Tibial nerve (tissue), 4 donors: ENCODE results near the gene MMP25. TPM values are rescaled to one million over a fixed set of nuclear protein-coding genes. Genes with fewer than 3 reads are reported as not detected.

ENCODE experiments used
- DNase-seq, 2 donors: peaks; one replicate each; pipeline ENCODE4 v3.0.0-alpha.2; 2019; ENCODE audit warnings: low spot score in 2 of 2
- H3K27ac ChIP-seq, 4 donors: fragments of 200-600 bp; sonication (generic) in 3 of 4; one replicate each; pipeline ENCODE4 v1.5.1; 2017 to 2019; ENCODE audit warnings: mild to moderate bottlenecking in 1 of 4
- H3K27me3 ChIP-seq, 2 donors: fragments of 200-600 bp; sonication (generic) in 1 of 2; one replicate each; pipeline versions ENCODE4 v1.5.1 to v1.6.0; 2017 to 2019
- H3K36me3 ChIP-seq, 3 donors: fragments of 200-600 bp; sonication (generic); one replicate each; pipeline ENCODE4 v1.5.1; 2018 to 2019
- H3K4me1 ChIP-seq, 4 donors: fragments of 200-600 bp; sonication (generic) in 3 of 4; one replicate each; pipeline ENCODE4 v1.5.1; 2017 to 2019
- H3K4me3 ChIP-seq, 4 donors: fragments of 200-600 bp; sonication (generic) in 3 of 4; one replicate each; pipeline ENCODE4 v1.5.1; 2017 to 2019; ENCODE audit warnings: mild to moderate bottlenecking in 1 of 4, moderate library complexity in 1 of 4
- H3K9me3 ChIP-seq, 4 donors: fragments of 200-600 bp; sonication (generic) in 3 of 4; one replicate each; pipeline ENCODE4 v1.5.1; 2017 to 2019
- CTCF ChIP-seq, 5 experiments: fragments of 200-600 bp in 3 of 5; fragments of 450-650 bp in 2 of 5; sonication (generic) in 3 of 5; IDR thresholded peaks; one replicate each; pipeline ENCODE4 v1.5.1; 2016 to 2019; ENCODE audit warnings: antibody characterized with exemption in 5 of 5, mild to moderate bottlenecking in 3 of 5, moderate library complexity in 2 of 5
- EP300 ChIP-seq, 2 donors: sonication (generic); formaldehyde crosslinking; IDR thresholded peaks; one replicate each; pipeline ENCODE4 v1.6.1; 2017; ENCODE audit warnings: antibody characterized with exemption in 2 of 2, mild to moderate bottlenecking in 1 of 2
- POLR2A ChIP-seq, 2 donors: fragments of 450-650 bp; IDR thresholded peaks; one replicate each; pipeline ENCODE4 v1.6.1; 2017; ENCODE audit warnings: antibody characterized with exemption in 2 of 2, mild to moderate bottlenecking in 2 of 2, moderate library complexity in 2 of 2
- WGBS, 2 donors: methylation state at CpG; one replicate each; pipeline ENCODE4 v1.1.5; 2018; 5-methylcytosine and 5-hydroxymethylcytosine counted together
- total RNA-seq, 4 donors: library from RNA; depleted of rRNA; stranded (reverse); fragments of >200 nt; gene quantifications; one replicate each; pipeline ENCODE4 v1.1.0, GENCODE V29; 2016

MMP25 gene
- total RNA-seq, 4 donors from 2014 or later = under 0.01 to 0.42 TPM; not detected in 2

GRCh38 chr16:3044708-3045107 lies 1.7 kb upstream of the MMP25 start:
- no peak for DNase-seq
- Histone ChIP-seq H3K4me1 (peaks cover 0 to 22% (median 15%) of the 10 kb centered on the region in 4 donors), H3K9me3 (no peaks in the 10 kb centered on the region), H3K4me3 (no peak overlapping the region), H3K36me3 (no peaks in the 10 kb centered on the region), H3K27ac (no peak overlapping the region), H3K27me3 (peaks cover 0 to 96% of the 10 kb centered on the region in 2 donors)
- TF ChIP-seq CTCF (IDR thresholded peaks at IDR 0.05) = no peak
- TF ChIP-seq EP300 (IDR thresholded peaks at IDR 0.05) = no peak
- no peak for TF ChIP-seq POLR2A (IDR thresholded peaks at IDR 0.05)
- WGBS, 2 donors = 92 to 94% methylated on average over 6 of the region's 6 CpGs

DNA sequence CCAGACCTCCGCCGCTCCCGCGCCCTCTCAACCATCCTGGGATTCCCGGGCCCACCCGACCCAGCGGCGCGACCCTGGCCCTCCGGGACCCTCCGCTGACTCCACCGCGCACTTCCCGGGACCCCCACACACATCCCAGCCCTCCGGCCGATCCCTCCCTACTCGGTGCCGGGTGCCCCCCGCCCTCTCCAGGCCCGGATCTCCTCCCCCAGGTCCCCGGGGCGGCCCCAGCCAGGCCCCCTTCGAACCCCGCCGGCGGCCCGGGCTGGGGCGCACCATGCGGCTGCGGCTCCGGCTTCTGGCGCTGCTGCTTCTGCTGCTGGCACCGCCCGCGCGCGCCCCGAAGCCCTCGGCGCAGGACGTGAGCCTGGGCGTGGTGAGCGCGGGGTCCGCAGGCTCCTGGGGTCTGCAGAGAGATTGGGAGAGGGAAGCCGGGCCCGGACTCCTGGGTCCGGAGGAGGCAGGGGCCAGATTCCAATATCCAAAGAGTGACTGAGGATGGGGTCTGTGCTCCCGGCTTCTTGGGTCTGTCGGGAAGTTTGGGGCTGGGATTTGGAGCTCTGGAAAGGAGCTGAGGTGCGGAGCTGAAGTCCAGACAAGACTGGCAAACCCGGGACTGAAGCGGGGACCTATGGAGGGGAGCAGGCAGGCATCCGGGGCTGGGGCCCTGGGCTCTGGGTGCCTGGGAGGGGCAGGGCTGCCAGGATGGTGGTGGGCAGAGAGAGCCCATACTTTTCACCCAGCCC lies 453 bp downstream of the MMP25 start:
- H3K4me1 ChIP-seq = peaks cover 0 to 22% (median 15%) of the 10 kb centered on the region in 4 donors
- no peak for DNase-seq
- no peaks in the 10 kb centered on the region for H3K9me3 ChIP-seq
- no peaks in the 10 kb centered on the region for H3K36me3 ChIP-seq
- peaks cover 0 to 79% of the 10 kb centered on the region in 2 donors for H3K27me3 ChIP-seq
- peak overlapping the region in 3 of 4 donors; percentile 14 to 46 (median 34) for H3K4me3 ChIP-seq
- no peak for TF ChIP-seq EP300 (IDR thresholded peaks at IDR 0.05)
- no peak overlapping the region for H3K27ac ChIP-seq
- 4 to 5% methylated on average over 16 to 20 of the region's 54 CpGs for WGBS, 2 donors

DNA sequence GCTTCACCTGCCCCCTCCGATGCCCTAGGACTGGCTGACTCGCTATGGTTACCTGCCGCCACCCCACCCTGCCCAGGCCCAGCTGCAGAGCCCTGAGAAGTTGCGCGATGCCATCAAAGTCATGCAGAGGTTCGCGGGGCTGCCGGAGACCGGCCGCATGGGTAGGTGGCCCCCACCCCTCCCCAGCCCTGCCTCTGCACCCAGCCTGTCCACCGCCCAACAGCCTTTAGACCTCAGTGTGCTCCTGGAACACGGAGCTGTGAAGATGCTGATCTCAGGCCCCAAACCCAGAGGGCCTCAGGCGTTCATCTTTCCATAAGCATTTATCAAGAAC lies 993 bp downstream of the MMP25 start:
- Histone ChIP-seq H3K27me3 (peaks cover 0 to 75% of the 10 kb centered on the region in 2 donors), H3K36me3 (no peaks in the 10 kb centered on the region), H3K4me3 (no peak overlapping the region), H3K4me1 (peaks cover 0 to 22% (median 15%) of the 10 kb centered on the region in 4 donors), H3K9me3 (no peaks in the 10 kb centered on the region), H3K27ac (no peak overlapping the region)
- TF ChIP-seq POLR2A (IDR thresholded peaks at IDR 0.05) (no peak), EP300 (IDR thresholded peaks at IDR 0.05) (no peak), CTCF (IDR thresholded peaks at IDR 0.05) (no peak)
- WGBS, 2 donors = 18 to 34% methylated on average over 10 to 13 of the region's 13 CpGs
- DNase-seq = no peak

DNA sequence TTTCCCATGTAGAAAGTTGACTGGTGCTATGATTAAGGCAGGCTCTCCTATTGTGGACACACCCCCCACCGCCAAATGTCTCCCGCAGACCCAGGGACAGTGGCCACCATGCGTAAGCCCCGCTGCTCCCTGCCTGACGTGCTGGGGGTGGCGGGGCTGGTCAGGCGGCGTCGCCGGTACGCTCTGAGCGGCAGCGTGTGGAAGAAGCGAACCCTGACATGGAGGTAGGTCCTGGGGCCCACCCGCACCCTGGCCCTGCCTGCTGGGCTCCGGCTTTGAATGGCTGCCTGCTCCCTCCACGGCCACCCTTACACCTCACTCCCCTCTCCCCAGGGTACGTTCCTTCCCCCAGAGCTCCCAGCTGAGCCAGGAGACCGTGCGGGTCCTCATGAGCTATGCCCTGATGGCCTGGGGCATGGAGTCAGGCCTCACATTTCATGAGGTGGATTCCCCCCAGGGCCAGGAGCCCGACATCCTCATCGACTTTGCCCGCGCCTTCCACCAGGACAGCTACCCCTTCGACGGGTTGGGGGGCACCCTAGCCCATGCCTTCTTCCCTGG lies 3.6 kb downstream of the MMP25 start:
- no peak for DNase-seq
- Histone ChIP-seq H3K4me3 (no peak overlapping the region), H3K4me1 (peaks cover 0 to 21% (median 15%) of the 10 kb centered on the region in 4 donors), H3K9me3 (no peaks in the 10 kb centered on the region), H3K27ac (no peak overlapping the region), H3K36me3 (peaks cover 0 to 8% (median 0%) of the 10 kb centered on the region in 3 donors), H3K27me3 (peaks cover 0 to 49% of the 10 kb centered on the region in 2 donors)
- WGBS, 2 donors = 78 to 81% methylated on average over 12 to 26 of the region's 26 CpGs
- TF ChIP-seq CTCF (IDR thresholded peaks at IDR 0.05) (no peak), POLR2A (IDR thresholded peaks at IDR 0.05) (no peak), EP300 (IDR thresholded peaks at IDR 0.05) (no peak)

- H3K27ac ChIP-seq = no peak overlapping the region
- 71 to 72% methylated on average over 5 of the region's 5 CpGs for WGBS, 2 donors
- H3K27me3 ChIP-seq = peaks cover 0 to 44% of the 10 kb centered on the region in 2 donors
- H3K36me3 ChIP-seq = peaks cover 0 to 13% (median 0%) of the 10 kb centered on the region in 3 donors
- TF ChIP-seq POLR2A (IDR thresholded peaks at IDR 0.05) (no peak), CTCF (IDR thresholded peaks at IDR 0.05) (no peak), EP300 (IDR thresholded peaks at IDR 0.05) (no peak)
- H3K4me3 ChIP-seq = no peak overlapping the region
- no peak for DNase-seq
- peaks cover 0 to 16% (median 13%) of the 10 kb centered on the region in 4 donors for H3K4me1 ChIP-seq
- H3K9me3 ChIP-seq = no peaks in the 10 kb centered on the region
Measured at GRCh38 chr16:3050487-3050886, 4.1 kb downstream of the MMP25 start.
